NCI-H345 treated with DMSO at 0.1 percent for 48 hours (cell line): ENCODE results near the gene HMX3.

ENCODE experiments used
- DNase-seq: peaks from one replicate; lab custom pipeline; 2025; ENCODE audit not compliant: unreplicated experiment; lab: John Stamatoyannopoulos, UW

HMX3 gene

DNA sequence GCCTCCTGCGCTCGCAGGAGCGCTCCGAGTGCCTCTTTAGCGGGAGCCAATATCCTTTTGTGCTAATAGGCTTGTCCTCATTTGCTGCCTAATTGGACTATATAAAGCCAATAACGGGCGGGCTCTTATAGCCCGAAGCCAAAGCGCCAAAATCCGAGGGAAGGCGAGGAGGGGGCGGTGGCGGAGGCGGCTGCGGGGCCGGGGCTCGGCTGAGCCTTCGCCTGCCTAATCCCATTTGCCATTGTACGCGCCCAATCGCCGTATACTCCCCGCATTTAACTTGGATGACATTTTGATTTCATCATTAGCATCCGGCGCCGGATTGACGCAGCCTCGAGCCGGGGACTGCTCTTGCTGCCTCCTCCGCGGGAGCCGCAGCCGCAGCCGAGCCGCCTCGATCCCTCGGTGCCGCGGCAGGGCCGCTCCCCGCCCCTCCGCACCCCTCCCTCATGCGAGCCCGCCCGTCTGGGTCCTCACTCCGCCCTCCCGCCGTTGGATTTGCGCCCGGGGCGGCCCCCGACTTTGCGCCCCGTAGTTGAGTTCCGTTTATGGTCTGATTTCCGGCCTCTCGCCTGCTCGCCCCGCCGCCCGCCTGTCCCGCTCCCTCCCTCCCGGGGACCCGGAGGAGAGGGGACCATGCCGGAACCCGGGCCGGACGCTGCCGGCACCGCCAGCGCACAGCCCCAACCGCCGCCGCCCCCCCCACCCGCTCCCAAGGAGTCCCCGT, at the start of gene HMX3:
Gene HMX3, plus strand, starts transcription at position 556 of the 727 bp plus-strand sequence. Its CDS starts 81 bp downstream, at position 637.
- DNase-seq, result no peak

DNA sequence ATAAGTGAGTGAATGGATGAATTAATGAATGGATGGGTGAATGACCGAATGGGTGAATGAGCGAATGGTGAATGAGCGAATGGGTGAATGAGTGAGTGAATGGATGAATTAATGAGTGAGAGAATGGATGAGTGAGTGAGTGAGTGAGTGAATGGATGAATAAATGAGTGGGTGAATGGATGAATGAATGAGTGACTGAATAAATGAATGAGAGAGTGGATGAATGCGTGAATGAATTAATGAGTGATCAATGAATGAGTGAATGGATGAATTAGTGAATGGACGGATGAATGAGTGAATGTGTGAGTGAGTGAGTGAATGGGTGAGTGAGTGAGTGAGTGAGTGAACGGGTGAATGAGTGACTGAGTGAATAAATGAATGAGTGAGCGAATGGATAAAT, 49.5 kb upstream of the HMX3 start:
- no peak for DNase-seq

DNA sequence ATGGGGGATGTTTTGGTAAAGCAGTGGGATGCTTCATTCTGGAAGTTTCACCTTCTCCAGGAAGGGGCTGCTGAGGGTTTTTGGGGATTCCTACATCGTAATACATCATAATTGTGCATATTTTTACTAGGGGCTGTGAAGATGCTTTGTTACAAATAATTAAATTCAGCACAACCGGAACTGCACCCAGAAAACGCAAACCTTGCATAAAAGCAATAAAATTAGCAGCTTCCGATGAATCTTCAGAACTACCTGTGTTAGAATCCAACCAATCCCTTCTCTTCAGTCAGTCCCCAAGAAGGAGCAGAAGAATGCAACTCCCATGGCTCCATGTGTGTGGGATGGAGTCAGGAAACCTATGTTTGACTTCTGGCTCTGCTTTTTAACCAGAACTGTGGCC, 48.4 kb upstream of the HMX3 start:
- DNase-seq, result no peak

DNA sequence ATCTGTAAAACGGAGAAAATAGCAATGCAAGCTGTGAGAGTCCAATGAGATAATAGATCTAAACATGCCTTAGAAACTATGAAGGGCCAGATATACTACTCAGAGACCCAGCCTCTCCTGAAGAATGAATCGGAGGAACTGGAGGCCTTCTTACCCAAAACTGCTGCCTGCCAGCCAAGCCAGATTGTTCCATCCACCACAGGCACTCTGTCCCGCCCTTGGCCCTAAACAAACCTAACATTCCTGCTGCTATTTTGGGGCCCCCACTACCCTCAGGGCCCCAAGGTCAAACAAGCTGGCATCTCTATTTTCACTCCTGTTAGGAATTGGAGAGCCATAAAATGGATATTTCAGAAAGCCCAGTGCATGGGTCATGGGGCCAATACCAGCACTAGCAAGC, 48.0 kb upstream of the HMX3 start:
- no peak for DNase-seq

DNA sequence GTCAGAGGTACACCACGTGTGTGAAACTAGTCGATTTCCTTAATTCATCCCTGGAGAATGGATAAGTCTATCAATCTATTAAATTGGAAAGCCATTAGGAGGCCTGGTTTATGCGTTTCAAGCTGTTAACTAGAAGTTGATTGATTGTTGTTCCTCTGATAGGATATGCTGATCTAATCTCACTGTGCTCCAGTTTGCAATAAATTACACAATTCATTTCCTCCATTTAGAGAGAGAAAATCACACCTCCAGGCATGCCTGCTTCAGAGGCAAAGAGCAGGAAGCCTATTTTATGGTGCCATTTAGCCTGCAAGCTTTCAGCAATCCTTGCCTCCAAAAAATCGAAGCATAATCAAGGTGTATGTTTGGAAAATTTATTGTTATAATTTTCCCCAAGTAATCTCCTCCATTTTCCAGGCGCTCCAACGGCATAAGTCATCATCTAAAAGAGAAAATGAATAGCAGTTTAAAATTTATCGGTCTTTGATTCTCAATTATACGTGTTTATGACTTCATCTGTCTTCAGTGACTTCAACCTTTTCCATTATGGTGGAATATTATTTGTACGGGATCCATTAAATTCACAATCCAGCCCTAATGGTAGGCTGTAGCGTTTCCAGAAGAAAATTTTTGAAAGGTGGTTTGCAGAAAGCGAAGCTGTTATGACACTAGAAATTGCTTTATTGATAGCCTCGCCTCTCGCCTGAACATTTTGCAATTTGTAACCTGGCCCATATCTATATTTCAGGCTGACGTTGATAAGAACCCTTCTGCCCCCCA, 42.9 kb upstream of the HMX3 start:
- DNase-seq, result no peak

DNA sequence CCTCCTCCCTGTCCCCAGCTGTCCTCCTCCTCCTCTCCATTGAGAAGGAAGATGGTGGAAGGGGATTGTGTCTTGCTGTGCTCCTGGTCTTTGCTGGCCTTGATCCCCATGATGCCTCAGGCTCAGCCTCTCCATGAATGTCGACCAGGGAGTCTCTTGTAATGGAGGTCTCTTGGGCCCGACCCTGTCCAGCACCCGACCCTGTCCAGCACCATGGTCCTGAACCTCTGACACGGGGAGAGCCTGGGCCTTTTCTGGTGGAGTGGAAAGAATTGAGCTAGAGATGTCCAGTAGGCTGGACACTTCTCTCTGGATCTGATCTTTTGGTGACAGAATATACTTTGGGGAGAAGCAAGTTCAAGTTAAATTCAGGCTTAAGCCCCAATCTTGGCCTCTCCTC, 42.3 kb upstream of the HMX3 start:
- no peak for DNase-seq

DNA sequence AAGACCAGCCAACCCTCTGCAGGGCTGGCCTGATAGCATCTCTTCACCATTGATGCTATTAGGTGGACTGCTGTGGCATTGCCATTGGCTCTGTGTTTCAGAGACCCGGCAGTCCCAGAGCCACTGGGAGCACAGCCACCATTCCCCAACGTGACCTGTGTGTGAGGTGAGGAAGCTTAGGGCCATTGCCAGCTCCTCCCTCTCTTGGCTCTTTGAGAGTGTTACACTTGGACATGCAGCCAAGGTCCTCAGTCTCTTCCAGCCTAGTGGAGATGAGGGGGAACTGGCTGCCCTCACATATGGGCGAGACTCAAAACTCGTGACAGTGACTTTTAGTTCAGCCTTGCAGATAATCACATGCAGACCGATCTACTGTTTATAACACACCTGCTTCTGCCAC, 39.3 kb upstream of the HMX3 start:
- no peak for DNase-seq

DNA sequence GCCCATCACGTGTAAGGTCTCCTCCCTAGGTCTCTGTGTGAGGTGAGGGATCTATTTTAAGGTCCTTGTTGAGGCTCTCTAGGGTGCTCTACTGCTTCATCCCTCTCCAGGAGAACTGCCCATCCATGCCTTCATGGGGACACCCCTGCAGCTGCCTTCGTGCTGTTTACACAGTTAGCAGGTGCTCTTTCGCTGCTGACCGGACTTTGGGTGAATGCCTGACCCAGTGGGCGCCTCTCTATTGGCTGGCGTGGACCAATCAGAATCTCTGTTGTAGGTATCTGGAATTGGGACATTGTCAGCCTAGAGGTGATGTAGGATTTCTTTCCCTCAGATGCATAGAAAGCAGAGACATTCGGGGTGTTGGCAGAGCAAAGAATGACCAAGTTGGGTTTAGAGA, 38.7 kb upstream of the HMX3 start:
- no peak for DNase-seq

DNA sequence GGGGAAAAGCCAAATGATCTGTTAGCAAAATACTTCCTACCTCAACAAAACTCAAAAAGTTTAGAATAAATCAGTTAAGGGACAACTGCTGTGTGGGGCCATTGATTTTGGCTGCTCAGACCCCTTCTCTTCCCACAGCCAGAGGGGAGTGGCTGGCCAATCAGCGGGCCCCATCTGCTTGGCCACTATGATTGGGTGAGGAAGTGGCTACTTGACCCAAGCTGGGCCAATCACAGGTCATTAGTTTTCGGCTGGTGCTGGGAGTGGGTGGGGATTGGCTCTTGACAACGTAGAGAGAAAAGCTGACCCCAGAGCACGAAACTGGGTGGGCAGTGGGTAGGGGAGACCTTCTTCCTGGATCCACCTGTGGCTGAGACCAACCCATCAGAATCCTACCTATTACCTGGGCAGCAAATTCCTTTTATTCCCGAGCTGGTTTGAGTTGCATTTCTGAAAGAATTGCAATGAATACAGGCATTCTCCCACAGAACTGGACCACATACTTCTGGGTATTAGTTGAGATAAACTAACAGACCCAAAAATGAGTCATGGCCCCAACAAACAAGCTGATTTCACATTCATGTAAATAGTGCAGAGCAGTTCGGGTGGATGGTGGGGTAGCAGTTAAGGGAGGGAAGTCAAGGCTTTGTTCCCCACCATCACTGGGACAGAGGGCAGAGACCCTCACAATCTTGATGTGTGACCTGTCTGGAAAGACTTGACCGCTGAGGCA, 35.6 kb upstream of the HMX3 start:
- no peak for DNase-seq

DNA sequence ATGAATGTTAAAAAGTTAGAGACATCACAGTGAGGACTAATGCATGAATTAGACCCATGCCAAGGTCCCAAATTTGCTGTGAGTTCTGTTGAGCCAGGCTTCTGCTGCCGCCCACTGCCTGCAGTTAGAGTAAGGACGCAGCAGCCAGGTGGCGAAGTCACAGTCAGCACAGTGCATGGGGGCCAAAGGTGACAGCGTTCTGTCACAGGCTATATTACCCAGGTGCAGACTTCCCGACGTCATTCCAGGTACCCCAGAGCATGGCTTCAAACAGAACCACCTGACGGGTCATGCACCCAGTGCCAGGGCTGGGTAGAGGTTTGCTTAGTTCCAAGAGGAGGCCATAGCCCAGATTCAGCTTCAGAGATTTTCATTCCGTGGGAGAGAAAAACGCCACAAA, 33.9 kb upstream of the HMX3 start:
- DNase-seq, result no peak

DNA sequence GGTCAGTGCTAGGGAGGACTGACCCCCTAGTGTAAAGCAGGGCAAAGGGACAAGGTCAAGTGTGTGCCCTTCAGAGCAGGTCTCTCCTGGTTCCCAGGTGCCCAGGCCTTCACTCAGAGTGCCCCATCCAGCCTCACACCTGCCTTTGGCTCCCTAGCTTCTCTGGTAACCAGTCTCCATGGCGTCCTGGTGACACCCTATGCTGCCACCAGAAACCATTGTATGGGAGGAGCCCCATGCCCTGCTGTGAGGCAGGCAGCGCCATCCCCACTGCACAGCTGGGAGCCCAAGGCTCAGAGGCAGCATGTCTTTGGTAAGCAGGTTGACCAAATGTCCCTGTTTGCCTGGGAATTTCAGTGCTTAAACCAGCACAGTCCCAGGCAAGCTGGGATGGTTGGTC, 33.1 kb upstream of the HMX3 start:
- DNase-seq, result no peak

DNA sequence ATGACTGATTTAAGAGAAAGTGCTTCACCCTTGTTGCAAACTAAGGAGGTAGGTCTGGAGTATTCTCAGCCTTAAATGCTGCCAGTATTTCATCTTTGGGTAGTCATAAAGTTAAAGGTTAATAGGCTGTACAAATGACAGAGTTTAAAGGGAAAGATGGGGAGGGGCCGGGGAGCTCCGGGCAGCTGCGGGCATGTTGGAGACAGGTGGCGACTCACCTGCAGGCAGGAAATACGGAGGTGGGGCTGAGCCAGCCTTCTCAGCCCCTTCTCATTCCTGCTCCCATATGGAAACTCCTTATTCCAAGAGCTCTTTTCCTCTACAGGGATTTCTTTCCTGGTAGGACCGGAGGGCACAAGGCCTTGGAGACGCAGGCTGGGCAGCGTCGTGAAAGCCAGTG, 31.8 kb upstream of the HMX3 start:
- DNase-seq, result no peak

DNA sequence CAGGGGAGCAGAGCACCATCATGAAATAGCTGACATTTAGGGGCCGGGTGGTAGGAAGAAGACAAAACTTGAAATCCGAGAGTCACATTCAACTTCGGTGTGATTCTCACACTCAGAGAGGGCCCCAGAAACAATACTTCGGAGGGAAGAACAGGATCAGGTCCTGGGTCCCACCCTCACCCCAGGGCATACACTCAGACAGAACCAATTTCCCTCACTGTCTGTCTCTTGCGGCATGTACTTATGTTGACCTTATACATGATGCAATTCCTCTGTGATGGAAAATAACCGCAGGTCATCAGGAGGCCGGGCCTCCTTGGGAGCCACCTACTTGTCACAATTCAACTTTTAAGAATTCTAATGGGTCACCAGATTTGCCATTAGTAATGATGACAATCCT, 26.3 kb upstream of the HMX3 start:
- DNase-seq, result no peak

DNA sequence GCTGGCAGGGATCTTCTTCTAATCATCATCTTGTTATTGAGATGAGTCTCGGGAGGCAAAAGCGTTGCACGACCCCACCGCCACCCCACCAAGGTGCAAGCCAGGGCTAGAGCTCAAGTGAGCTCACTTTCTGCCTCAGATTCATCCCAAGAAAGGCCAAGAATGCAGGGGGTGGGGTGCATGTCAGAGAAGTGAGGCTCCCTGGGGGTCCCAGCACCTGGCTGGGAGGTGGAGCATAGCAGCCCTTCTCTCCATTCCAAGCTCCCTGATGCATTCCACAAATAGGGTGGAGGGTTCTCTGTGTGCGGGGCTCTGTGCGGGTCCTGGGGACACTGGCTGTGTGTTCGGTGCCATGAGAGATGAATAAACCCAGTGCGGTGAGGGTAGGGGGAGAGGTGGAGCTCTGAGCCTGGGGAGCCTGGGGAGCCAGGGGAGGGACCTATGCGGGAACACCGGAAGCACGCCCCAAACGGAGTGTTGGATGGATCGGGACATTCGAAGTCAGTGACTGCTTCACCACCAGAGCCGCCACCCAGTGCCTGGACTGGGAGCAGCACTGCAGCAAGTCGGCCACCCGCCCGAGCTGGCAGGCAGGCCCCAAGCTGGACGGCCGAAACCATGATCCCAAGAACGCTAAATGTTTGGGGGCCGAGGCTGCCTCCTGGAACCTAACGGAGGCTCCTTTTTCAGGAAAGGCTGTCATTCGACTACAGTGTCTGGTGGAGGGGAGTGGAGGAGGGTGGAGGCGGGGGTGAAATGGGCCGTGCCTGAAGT, 17.9 kb upstream of the HMX3 start:
- no peak for DNase-seq

DNA sequence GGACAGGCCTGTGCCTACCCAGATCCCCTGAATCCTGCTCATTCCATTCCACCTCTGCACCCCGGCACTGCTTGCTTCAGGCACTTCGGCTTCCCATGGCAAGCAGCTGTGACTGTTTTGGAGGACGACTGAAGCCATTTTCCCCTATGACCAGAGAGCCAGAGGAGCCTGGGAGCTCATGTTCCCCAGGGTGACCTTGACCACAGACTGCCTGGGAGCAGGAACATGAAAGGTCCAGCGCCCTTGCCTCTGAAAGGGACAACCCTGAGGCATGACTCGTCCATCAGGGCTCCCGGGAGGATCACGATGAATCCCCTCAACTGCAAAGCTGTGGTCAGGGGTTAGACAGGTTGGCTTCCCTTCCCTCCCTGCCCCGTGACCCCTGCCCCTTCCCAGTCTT, 16.7 kb upstream of the HMX3 start:
- DNase-seq, result no peak

DNA sequence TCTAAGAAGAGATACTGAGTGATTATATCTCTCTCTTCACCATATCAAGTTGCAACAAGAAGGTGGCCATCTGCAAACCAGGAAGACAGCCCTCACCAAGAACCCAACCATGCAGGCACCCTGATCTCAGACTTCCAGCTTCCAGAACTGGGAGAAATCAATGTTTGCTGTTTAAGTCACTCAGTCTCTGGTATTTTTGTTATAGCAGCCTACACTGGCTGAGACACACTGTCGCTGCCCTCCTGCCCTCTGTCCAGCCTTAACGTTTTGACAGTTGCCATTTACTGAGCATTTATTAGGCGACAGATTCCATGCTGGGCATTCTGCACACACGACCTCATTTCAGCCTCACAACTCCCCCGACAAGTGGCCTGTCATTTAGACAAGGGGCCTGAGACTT, 9.5 kb upstream of the HMX3 start:
- DNase-seq, result no peak

DNA sequence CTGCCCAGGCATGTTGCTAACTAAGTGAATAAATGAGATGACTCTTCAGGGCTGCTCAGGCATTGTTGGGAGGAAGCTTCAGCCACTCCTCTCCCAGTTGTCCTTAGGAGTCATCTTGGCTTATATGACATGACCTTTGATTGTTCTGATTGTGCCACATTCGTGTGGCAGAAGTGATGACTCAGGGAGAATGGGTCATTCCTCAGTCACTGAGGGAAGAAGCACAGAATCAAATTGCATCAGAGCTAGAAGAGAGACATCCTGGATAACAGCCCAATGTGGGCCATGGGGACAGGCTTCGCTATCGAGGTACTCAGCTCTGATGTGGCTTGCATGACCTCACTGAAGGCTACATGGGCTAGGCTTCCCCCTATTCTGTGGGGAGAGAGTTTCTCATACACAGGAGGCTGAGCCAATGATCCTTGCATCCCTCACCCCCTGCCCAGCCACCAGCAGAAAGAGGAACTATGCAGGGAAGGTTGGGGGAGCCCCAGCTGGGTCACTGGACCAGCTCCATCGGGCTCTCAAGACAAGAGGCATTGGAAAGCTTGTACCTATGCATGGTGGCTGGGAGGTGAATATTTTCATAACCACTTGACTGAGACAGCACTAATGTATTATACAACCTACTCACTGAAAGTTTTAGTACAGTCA, 6.0 kb upstream of the HMX3 start:
- no peak for DNase-seq

DNA sequence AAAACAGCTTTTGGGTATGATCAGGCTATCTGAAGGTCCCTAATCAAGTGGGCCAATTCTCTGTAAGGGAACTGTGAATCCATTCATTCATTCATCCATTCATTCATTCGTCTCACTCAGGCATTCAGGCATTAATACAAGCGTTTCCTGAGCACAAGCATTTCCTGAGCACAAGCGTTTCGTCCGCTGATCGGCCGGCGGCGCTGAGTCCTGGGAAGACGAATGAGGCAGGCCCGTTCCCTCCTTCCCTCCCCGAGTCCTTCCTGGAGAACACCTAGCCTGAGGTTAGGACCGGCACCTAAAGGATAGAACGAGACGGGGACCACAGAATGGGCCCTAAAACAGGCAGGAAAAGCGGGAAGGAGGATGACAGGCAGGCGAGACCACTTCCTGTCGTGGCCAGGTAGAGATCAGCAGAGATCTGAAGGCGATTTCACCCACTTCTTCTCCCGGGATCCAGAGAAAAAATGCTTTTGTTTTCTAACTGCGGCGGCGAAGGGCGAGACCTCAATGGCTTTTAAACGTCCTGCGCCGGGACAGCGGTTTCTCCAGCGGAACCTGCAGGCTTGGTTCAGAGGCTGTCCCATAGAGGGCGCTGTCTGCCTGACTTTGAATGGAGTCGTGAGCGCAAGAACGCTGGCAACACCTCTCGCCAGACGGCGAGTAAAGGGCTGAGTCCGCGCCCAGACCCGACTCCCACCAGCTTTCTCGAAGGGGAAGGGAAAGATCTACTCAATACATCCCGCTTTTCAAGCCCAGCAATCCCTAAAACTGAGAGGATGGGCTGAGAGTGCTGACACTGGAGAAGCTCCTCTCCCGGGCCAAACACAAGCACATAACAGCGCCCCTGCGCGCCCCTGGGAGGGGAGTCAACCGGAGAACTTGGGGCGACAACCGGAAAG, 2.9 kb upstream of the HMX3 start:
- peak; percentile 56 for DNase-seq

DNA sequence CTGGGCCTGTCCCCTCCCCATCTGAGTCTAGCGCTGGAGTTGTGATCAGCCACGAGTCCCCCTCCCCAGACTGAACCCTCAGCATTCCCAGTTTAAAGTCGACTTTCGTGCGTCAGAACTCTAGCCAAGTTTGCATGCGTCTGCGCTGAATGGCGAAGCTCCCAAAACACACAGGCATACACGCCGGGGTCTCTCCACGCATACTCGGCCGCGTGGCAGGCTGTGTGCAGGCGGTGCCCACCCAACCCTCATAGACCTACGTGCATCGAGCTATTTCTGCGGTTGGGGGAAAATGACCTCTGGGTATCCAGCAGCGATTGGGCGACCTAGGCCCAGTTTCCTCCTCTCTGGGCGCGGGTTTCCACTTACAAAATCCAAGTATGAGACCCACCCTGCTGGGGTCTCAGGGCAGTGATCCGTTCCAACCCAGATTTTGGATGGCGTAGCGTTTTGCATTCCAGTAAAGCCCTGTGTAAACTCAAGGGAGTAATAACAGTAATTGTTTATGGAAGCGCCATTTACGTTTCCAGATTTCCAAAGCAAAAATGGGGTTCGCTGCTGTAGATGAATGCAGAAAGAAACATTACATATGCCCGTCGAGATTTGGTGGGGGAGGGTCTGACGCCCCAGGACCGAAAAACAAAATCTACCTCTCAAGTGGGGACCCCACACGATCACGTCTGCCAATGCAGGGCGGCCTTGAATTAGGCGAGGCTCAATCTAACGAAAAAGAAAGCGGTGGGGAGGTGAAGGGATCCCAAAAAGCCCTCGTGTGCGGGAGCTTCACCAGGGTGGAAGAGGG, 2.0 kb upstream of the HMX3 start:
- no peak for DNase-seq
